Muscle layer of colon (tissue), 2 donors: Measurements from ENCODE around the gene SPTB.

Experiments
- H3K27ac ChIP-seq: one replicate; pipeline ENCODE4 v1.7.0; 2013; ENCODE audit warnings: low read depth, mild to moderate bottlenecking, low read length, moderate library complexity
- H3K27me3 ChIP-seq, 2 donors: one replicate each; pipeline ENCODE4 v1.7.0; 2013; ENCODE audit warnings: low read length in 2 of 2, mild to moderate bottlenecking in 2 of 2; ENCODE audit not compliant: insufficient read depth in 2 of 2, control insufficient read depth in 1 of 2
- H3K36me3 ChIP-seq: one replicate; pipeline ENCODE4 v1.7.0; 2013; ENCODE audit warnings: mild to moderate bottlenecking, low read length; ENCODE audit not compliant: insufficient read depth
- H3K4me1 ChIP-seq: one replicate; pipeline ENCODE4 v1.7.0; 2013; ENCODE audit warnings: mild to moderate bottlenecking, low read length; ENCODE audit not compliant: insufficient read depth
- H3K4me3 ChIP-seq, 2 donors: one replicate each; pipeline ENCODE4 v1.7.0; 2013; ENCODE audit warnings: low read length in 2 of 2, low read depth in 1 of 2, mild to moderate bottlenecking in 1 of 2, moderate library complexity in 1 of 2
- H3K9ac ChIP-seq: one replicate; pipeline ENCODE4 v1.7.0; 2013; ENCODE audit warnings: low read length
- H3K9me3 ChIP-seq: one replicate; pipeline ENCODE4 v1.7.0; 2013; ENCODE audit warnings: mild to moderate bottlenecking, low read length
- donor health status: abdominal sarcoma.
- donor health status: Adenocarcinoma of cecum.

The SPTB gene

DNA sequence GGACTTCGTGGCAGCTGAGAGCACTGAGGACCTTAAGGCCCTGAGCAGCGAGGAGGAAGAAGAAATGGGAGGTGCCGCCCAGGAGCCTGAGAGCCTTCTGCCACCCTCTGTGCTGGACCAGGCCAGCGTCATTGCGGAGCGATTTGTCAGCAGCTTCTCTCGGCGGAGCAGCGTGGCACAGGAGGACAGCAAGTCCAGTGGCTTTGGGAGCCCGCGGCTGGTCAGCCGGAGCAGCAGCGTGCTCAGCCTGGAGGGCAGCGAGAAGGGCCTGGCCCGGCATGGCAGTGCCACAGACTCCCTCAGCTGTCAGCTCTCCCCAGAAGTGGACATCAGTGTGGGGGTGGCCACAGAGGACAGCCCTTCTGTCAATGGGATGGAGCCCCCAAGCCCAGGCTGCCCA, 138.5 kb downstream of the SPTB start:
- Histone ChIP-seq H3K36me3 (peaks cover 86% of the 10 kb centered on the region), H3K4me3 (no peak overlapping the region), H3K9me3 (no peaks in the 10 kb centered on the region), H3K27me3 (no peaks in the 10 kb centered on the region), H3K27ac (no peak overlapping the region), H3K4me1 (peaks cover 12% of the 10 kb centered on the region), H3K9ac (no peak overlapping the region)

DNA sequence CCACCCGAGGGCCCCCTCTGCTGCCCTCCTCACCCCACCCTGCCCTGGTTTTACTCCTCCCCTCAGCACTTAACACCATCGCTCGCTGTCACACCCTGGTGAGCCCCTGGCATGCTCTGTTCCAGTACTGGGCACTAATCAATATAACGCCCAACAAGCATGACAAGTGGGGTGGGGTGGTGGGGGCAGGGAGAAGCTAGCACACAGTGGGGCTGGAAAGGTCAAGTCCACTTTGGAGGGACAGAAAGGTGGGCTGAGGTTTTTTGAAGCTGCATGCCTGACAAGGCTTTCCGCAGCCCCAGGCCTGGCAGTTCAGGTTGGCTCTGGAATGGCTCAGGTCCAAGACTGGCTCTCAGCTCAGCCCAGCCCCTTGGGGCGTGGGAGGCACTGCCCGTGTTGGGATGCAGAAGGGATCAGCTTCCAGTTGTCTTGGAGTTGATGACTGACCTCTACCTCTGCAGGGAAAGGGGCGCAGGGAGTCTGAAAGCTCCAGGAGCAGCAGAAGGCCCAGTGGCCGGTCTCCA, 141.4 kb downstream of the SPTB start:
- H3K9ac ChIP-seq = no peak overlapping the region
- H3K36me3 ChIP-seq = peaks cover 82% of the 10 kb centered on the region
- peaks cover 4% of the 10 kb centered on the region for H3K4me1 ChIP-seq
- no peak overlapping the region for H3K27ac ChIP-seq
- H3K27me3 ChIP-seq = no peaks in the 10 kb centered on the region
- no peaks in the 10 kb centered on the region for H3K9me3 ChIP-seq
- no peak overlapping the region for H3K4me3 ChIP-seq

GRCh38 chr14:64737391-64738280, 142.1 kb downstream of the SPTB start:
- Histone ChIP-seq H3K36me3 (peaks cover 77% of the 10 kb centered on the region), H3K9ac (no peak overlapping the region), H3K9me3 (no peaks in the 10 kb centered on the region), H3K27me3 (no peaks in the 10 kb centered on the region), H3K27ac (no peak overlapping the region), H3K4me3 (no peak overlapping the region), H3K4me1 (peaks cover 4% of the 10 kb centered on the region)

GRCh38 chr14:64736271-64737169, 143.2 kb downstream of the SPTB start:
- H3K4me1 ChIP-seq = peaks cover 4% of the 10 kb centered on the region
- H3K4me3 ChIP-seq = no peak overlapping the region
- no peaks in the 10 kb centered on the region for H3K9me3 ChIP-seq
- peaks cover 77% of the 10 kb centered on the region for H3K36me3 ChIP-seq
- no peaks in the 10 kb centered on the region for H3K27me3 ChIP-seq
- H3K27ac ChIP-seq = no peak overlapping the region
- no peak overlapping the region for H3K9ac ChIP-seq

DNA sequence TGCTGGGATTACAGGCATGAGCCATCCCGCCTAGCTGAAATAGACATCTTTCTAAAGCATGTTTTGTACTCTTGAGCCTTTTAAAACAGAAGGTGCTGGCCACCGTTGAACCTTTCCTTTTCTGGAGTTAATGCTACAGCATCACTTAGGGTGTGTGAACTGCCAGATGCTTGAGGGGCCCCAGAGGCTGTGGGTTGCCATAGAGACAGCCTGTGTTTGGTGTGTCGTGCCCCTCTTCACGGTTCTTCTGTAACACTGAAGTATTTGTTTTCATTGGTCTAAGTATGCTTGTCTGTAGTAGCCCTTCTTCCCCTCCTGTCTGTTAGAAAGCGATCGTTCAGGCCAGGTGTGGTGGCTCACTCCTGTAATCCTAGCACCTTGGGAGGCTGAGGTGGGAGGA, 144.7 kb downstream of the SPTB start:
- Histone ChIP-seq H3K4me3 (no peak overlapping the region), H3K4me1 (peaks cover 4% of the 10 kb centered on the region), H3K27ac (no peak overlapping the region), H3K9me3 (no peaks in the 10 kb centered on the region), H3K27me3 (no peaks in the 10 kb centered on the region), H3K36me3 (peaks cover 77% of the 10 kb centered on the region), H3K9ac (no peak overlapping the region)

DNA sequence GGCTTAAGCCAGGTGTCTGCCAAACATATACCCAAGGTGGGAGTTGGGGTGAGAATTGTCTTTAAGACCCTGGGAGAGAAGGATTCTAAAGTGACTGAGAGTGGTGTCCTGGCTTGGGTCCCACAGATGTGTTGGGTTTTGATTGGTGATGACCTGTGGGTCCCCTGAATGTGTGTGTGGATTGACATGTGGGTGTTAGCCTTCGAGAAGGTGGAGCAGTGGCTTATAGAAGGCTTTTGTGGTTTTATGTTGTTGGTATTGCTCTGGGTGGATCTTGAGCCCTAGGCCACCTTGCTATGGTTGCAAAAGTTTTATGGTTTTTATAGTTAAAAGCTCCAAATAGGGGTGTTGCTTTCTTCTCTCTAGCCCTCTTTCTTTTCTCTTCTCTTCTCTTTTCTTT, 145.8 kb downstream of the SPTB start:
- no peaks in the 10 kb centered on the region for H3K27me3 ChIP-seq
- peaks cover 78% of the 10 kb centered on the region for H3K36me3 ChIP-seq
- no peak overlapping the region for H3K27ac ChIP-seq
- peaks cover 8% of the 10 kb centered on the region for H3K4me1 ChIP-seq
- H3K9me3 ChIP-seq = no peaks in the 10 kb centered on the region
- no peak overlapping the region for H3K9ac ChIP-seq
- H3K4me3 ChIP-seq = no peak overlapping the region

- Histone ChIP-seq H3K27ac (no peak overlapping the region), H3K4me1 (peaks cover 10% of the 10 kb centered on the region), H3K36me3 (peaks cover 78% of the 10 kb centered on the region), H3K4me3 (no peak overlapping the region), H3K9ac (no peak overlapping the region), H3K9me3 (no peaks in the 10 kb centered on the region), H3K27me3 (no peaks in the 10 kb centered on the region)
Observed at GRCh38 chr14:64733321-64733720, 146.4 kb downstream of the SPTB start.

- Histone ChIP-seq H3K36me3 (peaks cover 78% of the 10 kb centered on the region), H3K4me1 (peaks cover 10% of the 10 kb centered on the region), H3K9ac (no peak overlapping the region), H3K9me3 (no peaks in the 10 kb centered on the region), H3K4me3 (no peak overlapping the region), H3K27me3 (no peaks in the 10 kb centered on the region), H3K27ac (no peak overlapping the region)
Observed at GRCh38 chr14:64732536-64733120, 147.1 kb downstream of the SPTB start.

DNA sequence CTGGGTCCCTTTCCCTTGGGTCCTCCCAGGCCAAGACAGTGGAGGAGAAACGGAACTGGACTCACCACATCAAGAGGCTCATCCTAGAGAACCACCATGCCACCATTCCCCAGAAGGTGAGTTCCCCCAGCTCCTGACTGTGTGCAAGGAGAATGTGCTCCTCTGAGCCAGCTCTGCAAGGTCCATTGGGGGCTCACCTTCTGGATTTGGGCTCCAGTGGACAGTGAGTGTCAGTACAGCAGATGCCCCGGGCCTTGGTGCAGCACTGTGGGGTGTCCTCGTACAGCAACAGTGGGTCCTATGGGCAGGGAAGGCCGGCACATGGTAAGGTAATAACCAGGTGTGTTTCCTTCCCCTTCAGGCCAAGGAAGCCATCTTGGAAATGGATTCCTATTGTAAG, 147.6 kb downstream of the SPTB start:
- no peaks in the 10 kb centered on the region for H3K27me3 ChIP-seq
- H3K36me3 ChIP-seq = peaks cover 74% of the 10 kb centered on the region
- H3K4me3 ChIP-seq = no peak overlapping the region
- H3K9ac ChIP-seq = no peak overlapping the region
- no peaks in the 10 kb centered on the region for H3K9me3 ChIP-seq
- H3K4me1 ChIP-seq = peaks cover 10% of the 10 kb centered on the region
- no peak overlapping the region for H3K27ac ChIP-seq

DNA sequence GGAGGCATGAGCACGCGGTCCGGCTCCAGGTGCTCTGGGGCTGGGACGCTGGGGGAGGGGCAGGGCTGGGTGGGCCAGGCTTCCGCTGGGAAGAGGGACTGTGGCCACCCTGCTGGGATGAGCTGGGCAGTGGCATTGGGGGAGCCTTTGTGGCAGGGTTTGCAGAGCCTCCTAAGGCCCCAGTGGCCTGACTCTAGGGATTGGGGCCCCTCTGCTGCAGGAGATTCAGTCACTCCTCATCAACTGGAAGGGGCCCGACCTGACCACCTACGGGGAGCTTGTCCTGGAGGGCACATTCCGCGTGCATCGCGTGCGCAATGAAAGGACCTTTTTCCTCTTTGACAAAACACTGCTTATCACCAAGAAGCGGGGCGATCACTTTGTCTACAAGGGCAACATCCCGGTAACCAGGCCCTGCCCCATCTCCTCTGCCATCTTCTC, 148.5 kb downstream of the SPTB start:
- Histone ChIP-seq H3K9me3 (no peaks in the 10 kb centered on the region), H3K4me3 (no peak overlapping the region), H3K27me3 (no peaks in the 10 kb centered on the region), H3K9ac (no peak overlapping the region), H3K36me3 (peaks cover 66% of the 10 kb centered on the region), H3K27ac (no peak overlapping the region), H3K4me1 (peaks cover 16% of the 10 kb centered on the region)

DNA sequence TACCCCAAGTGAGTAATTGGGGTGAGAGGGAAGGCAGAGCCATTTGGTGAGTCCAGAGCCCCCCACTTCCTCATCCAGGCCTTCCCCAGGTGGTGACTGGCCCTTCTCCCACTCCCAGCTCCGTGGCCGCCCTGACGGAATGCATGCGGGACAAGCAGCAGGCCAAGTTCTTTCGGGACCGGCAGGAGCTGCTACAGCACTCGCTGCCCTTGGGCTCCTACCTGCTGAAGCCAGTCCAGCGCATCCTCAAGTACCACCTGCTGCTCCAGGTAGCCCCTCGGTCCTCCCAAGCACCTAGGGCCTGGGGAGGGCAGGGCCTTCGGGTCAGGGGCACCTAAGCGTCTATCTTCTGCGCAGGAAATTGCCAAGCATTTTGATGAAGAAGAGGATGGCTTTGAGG, 149.0 kb downstream of the SPTB start:
- Histone ChIP-seq H3K27ac (no peak overlapping the region), H3K36me3 (peaks cover 62% of the 10 kb centered on the region), H3K27me3 (no peaks in the 10 kb centered on the region), H3K9me3 (no peaks in the 10 kb centered on the region), H3K4me3 (no peak overlapping the region), H3K9ac (no peak overlapping the region), H3K4me1 (peaks cover 19% of the 10 kb centered on the region)
